Astrocyte (in vitro differentiated cells and primary cell): Measurements from ENCODE around the gene LRRTM4.

Source experiments
- EZH2 ChIP-seq: IDR thresholded peaks from 2 replicates; pipeline ENCODE4 v1.6.1; 2012; ENCODE audit warnings: mild to moderate bottlenecking, low read length, inconsistent platforms; ENCODE audit not compliant: insufficient read depth
- TF ChIP-seq, protein P1 (sequence below): IDR thresholded peaks from 2 replicates; pipeline ENCODE4 v1.5.1; 2011; ENCODE audit warnings: low read depth, mild to moderate bottlenecking, inconsistent platforms, low read length, moderate library complexity; ENCODE audit not compliant: insufficient read depth

DNA sequence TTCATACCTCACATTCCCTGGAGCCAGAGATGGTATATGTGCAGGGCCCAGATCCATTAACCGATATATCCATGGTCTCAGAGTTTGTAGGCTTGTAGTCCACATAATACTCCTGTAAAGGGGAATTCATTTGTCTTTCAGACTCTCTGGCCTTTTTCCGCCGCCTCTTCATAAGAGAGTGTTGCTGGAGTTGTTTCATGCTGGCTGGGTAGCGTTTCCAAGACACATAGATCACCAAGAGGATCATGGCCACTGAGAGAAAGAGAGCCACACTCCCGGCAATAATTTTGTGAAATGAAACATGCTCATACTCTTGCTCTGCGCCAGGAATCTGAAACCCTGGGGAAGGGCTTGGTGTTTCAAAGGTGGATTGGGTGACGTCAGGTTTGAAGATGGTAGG is 3.9 kb downstream of the LRRTM4 start:
- TF ChIP-seq, protein P1, sequence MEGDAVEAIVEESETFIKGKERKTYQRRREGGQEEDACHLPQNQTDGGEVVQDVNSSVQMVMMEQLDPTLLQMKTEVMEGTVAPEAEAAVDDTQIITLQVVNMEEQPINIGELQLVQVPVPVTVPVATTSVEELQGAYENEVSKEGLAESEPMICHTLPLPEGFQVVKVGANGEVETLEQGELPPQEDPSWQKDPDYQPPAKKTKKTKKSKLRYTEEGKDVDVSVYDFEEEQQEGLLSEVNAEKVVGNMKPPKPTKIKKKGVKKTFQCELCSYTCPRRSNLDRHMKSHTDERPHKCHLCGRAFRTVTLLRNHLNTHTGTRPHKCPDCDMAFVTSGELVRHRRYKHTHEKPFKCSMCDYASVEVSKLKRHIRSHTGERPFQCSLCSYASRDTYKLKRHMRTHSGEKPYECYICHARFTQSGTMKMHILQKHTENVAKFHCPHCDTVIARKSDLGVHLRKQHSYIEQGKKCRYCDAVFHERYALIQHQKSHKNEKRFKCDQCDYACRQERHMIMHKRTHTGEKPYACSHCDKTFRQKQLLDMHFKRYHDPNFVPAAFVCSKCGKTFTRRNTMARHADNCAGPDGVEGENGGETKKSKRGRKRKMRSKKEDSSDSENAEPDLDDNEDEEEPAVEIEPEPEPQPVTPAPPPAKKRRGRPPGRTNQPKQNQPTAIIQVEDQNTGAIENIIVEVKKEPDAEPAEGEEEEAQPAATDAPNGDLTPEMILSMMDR, result no peak
- TF ChIP-seq EZH2, result no peak
